Measurements from ENCODE around the gene FIGNL2. TPM values are rescaled to one million over a fixed set of nuclear protein-coding genes. Genes with fewer than 3 reads are reported as not detected.
A peak's percentile ranks its signal among the peaks of the same experiment; 100 is the strongest.

The FIGNL2 gene
- total and polyA plus RNA-seq, 5 donors from 2014 or later = 0.06 to 0.27 (median 0.10) TPM; not detected in 2

DNA sequence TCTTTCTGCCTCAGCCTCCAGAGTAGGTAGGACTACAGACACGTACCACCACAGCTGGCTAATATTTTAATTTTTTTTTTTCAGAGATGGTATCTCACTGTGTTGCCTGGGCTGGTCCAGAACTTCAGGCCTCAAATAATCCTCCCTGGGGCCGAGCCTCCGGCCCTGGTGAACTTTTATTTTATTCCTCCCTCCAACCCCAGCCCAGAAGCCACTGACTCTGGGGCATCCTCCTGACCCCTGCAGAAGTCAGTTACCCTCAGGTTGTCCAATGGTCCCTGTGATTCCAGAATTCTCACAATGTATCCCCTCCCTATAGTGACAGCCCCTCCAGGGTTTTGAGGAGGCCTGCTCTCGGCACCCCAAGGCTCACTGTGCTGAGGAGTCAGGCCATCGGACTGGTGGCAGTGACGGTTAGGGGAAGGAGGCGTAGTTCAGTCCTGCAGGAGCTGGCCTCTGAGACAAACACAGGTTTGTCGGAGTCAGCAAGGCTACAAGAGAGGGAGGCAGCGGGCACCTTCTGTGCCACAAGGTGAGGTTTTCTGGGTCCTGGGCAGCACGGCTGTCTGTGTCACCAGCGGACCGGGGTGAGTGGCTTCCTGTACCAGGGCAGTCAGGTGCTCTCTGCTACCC, 19.4 kb upstream of the FIGNL2 start:
- no peaks in the 10 kb centered on the region for H3K9me3 ChIP-seq (ENCODE audit: control insufficient read depth in 2 of 2, low read length in 2 of 2)
- no peak for DNase-seq
- peaks cover 0 to 4% (median 0%) of the 10 kb centered on the region in 7 donors for H3K9me3 Mint-ChIP-seq
- H3K27me3 ChIP-seq (ENCODE audit: control insufficient read depth, insufficient read depth, low read length) = peaks cover 15% of the 10 kb centered on the region
- no peak overlapping the region for H3K27ac ChIP-seq (ENCODE audit: insufficient read depth, low read length, poor library complexity, severe bottlenecking)
- peaks cover 64% of the 10 kb centered on the region for H3K27me3 Mint-ChIP-seq
- no peak for ATAC-seq (ENCODE audit: low read depth in 2 of 2)
- H3K36me3 Mint-ChIP-seq = no peaks in the 10 kb centered on the region
- H3K4me1 ChIP-seq (ENCODE audit: control insufficient read depth, insufficient read depth, low read length, poor library complexity, severe bottlenecking) = peaks cover 6% of the 10 kb centered on the region
- H3K27ac Mint-ChIP-seq = peak overlapping the region in 1 of 3 donors; percentile 29
- no peaks in the 10 kb centered on the region for H3K36me3 ChIP-seq (ENCODE audit: control insufficient read depth, insufficient read depth, low read length)
- H3K4me3 Mint-ChIP-seq = peak overlapping the region in 3 of 4 donors; percentile 29 to 71 (median 49)
- no peak overlapping the region for H3K4me3 ChIP-seq (ENCODE audit: low read depth, low read length)
- peaks cover 0 to 26% (median 4%) of the 10 kb centered on the region in 4 donors for H3K4me1 Mint-ChIP-seq

DNA sequence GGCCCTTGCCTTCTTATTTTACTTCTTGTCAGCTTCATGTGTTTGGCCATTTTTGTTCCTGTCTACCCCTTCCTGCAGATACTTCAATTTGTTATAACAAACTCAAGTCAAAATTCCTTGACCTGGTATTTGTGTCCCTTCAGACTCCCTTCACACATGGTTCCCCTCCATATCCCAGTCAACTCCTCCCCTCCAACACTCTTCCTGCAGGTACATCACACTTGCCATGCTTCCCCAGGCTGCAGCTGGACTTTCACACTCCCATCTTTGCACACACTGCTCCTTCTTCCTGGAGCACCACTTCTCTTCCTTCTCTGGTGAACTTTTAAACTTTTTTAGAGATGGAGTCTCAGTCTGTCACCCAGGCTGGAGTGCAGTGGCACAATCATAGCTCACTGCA, 18.9 kb upstream of the FIGNL2 start:
- no peak overlapping the region for H3K4me3 Mint-ChIP-seq
- peaks cover 0 to 4% (median 0%) of the 10 kb centered on the region in 7 donors for H3K9me3 Mint-ChIP-seq
- peaks cover 16% of the 10 kb centered on the region for H3K27me3 ChIP-seq (ENCODE audit: control insufficient read depth, insufficient read depth, low read length)

DNA sequence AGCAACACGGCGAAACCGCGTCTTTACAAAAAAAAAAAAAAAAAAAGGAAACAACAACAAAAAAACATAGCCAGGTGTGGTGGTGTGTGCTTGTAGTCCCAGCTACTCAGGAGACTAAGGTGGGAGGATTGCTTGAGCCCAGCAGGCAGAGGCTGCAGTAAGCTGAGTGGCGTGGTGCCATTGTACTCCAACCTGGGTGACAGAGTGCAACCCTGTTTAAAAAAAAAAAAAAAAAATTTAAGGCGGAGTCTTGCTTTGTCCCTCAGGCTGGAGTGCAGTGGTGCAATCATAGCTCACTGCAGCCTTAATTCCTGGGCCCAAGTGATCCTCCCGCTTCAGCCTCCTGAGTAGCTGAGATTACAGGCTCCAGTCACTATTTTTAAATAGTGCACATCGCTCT, 18.2 kb upstream of the FIGNL2 start:
- Histone ChIP-seq H3K36me3 (ENCODE audit: control insufficient read depth, insufficient read depth, low read length) (no peaks in the 10 kb centered on the region), H3K4me3 (ENCODE audit: low read depth, low read length) (no peak overlapping the region), H3K27me3 (ENCODE audit: control insufficient read depth, insufficient read depth, low read length) (peaks cover 16% of the 10 kb centered on the region), H3K27ac (ENCODE audit: insufficient read depth, low read length, poor library complexity, severe bottlenecking) (no peak overlapping the region), H3K4me1 (ENCODE audit: control insufficient read depth, insufficient read depth, low read length, poor library complexity, severe bottlenecking) (peaks cover 6% of the 10 kb centered on the region), H3K9me3 (ENCODE audit: control insufficient read depth in 2 of 2, low read length in 2 of 2) (no peaks in the 10 kb centered on the region)
- no peaks in the 10 kb centered on the region for H3K36me3 Mint-ChIP-seq
- peaks cover 0 to 4% (median 0%) of the 10 kb centered on the region in 7 donors for H3K9me3 Mint-ChIP-seq
- no peak for ATAC-seq (ENCODE audit: low read depth in 2 of 2)
- peaks cover 0 to 26% (median 4%) of the 10 kb centered on the region in 4 donors for H3K4me1 Mint-ChIP-seq
- H3K27me3 Mint-ChIP-seq = peaks cover 65% of the 10 kb centered on the region
- no peak for DNase-seq
- H3K4me3 Mint-ChIP-seq = no peak overlapping the region
- no peak overlapping the region for H3K27ac Mint-ChIP-seq

More for the DNA sequence above, 18.9 kb upstream of the FIGNL2 start:
- H3K27me3 Mint-ChIP-seq = peaks cover 60% of the 10 kb centered on the region
- H3K4me1 Mint-ChIP-seq = peaks cover 0 to 26% (median 4%) of the 10 kb centered on the region in 4 donors
- H3K27ac Mint-ChIP-seq = peak overlapping the region in 1 of 3 donors; percentile 5
- H3K4me3 ChIP-seq (ENCODE audit: low read depth, low read length) = no peak overlapping the region
- H3K4me1 ChIP-seq (ENCODE audit: control insufficient read depth, insufficient read depth, low read length, poor library complexity, severe bottlenecking) = peaks cover 6% of the 10 kb centered on the region
- no peak for ATAC-seq (ENCODE audit: low read depth in 2 of 2)
- no peak overlapping the region for H3K27ac ChIP-seq (ENCODE audit: insufficient read depth, low read length, poor library complexity, severe bottlenecking)
- DNase-seq = no peak
- no peaks in the 10 kb centered on the region for H3K36me3 ChIP-seq (ENCODE audit: control insufficient read depth, insufficient read depth, low read length)
- H3K9me3 ChIP-seq (ENCODE audit: control insufficient read depth in 2 of 2, low read length in 2 of 2) = no peaks in the 10 kb centered on the region
- no peaks in the 10 kb centered on the region for H3K36me3 Mint-ChIP-seq

DNA sequence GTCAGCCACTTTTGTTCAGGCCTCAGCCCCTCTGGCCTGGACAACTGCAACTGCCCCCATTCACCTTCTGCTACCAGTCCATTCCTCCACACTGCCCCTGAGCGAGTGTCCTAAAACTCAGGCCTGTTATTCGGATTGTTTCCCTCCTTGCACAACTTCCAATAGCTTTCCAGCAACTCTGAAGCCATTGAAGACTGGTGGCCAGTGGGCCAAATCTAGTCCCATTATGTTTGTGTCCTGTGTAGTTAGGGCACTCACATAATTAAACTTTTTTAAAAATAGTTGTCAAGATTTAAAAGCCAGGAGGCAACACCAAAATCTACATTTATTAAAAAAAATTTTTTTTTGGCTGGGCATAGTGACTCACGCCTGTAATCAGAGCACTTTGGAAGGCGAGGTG, 17.8 kb upstream of the FIGNL2 start:
- Histone ChIP-seq H3K27me3 (ENCODE audit: control insufficient read depth, insufficient read depth, low read length) (peaks cover 16% of the 10 kb centered on the region), H3K36me3 (ENCODE audit: control insufficient read depth, insufficient read depth, low read length) (no peaks in the 10 kb centered on the region), H3K4me3 (ENCODE audit: low read depth, low read length) (no peak overlapping the region), H3K9me3 (ENCODE audit: control insufficient read depth in 2 of 2, low read length in 2 of 2) (no peaks in the 10 kb centered on the region), H3K4me1 (ENCODE audit: control insufficient read depth, insufficient read depth, low read length, poor library complexity, severe bottlenecking) (peaks cover 6% of the 10 kb centered on the region), H3K27ac (ENCODE audit: insufficient read depth, low read length, poor library complexity, severe bottlenecking) (no peak overlapping the region)
- no peak overlapping the region for H3K4me3 Mint-ChIP-seq
- DNase-seq (no peak), ATAC-seq (ENCODE audit: low read depth in 2 of 2) (no peak)
- no peaks in the 10 kb centered on the region for H3K36me3 Mint-ChIP-seq
- H3K9me3 Mint-ChIP-seq = peaks cover 0 to 4% (median 0%) of the 10 kb centered on the region in 7 donors
- H3K27me3 Mint-ChIP-seq = peaks cover 69% of the 10 kb centered on the region
- H3K27ac Mint-ChIP-seq = no peak overlapping the region
- H3K4me1 Mint-ChIP-seq = peaks cover 0 to 26% (median 4%) of the 10 kb centered on the region in 4 donors

DNA sequence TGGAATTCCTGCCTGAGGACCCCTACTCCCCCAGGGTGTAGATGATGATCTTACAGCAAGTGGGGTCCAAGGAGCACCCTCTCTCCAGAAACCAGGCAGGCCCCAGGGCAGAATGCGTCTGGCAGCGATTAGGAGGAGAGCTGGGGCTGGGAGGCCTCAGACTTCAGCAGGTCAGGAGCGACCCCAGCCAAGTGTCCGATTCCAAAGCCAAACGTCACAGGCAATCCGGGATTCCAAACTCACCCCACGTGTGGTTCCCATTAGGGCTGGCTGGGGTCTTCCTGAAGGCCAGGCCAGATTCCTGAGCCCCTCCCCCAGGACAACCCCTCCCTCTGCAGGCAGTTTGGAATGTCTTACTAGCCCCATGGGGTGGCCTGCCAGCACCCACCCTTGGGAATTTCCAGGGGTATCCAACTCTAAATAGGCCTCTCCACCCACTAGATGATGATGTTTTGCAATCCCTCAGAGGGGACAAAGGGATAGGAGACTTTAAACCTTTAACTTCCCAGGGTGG, 17.3 kb upstream of the FIGNL2 start:
- DNase-seq = no peak
- peaks cover 0 to 4% (median 0%) of the 10 kb centered on the region in 7 donors for H3K9me3 Mint-ChIP-seq
- H3K4me3 Mint-ChIP-seq = no peak overlapping the region
- H3K4me1 ChIP-seq (ENCODE audit: control insufficient read depth, insufficient read depth, low read length, poor library complexity, severe bottlenecking) = peaks cover 6% of the 10 kb centered on the region
- no peak overlapping the region for H3K27ac Mint-ChIP-seq
- H3K36me3 ChIP-seq (ENCODE audit: control insufficient read depth, insufficient read depth, low read length) = no peaks in the 10 kb centered on the region
- no peak for ATAC-seq (ENCODE audit: low read depth in 2 of 2)
- no peak overlapping the region for H3K27ac ChIP-seq (ENCODE audit: insufficient read depth, low read length, poor library complexity, severe bottlenecking)
- no peaks in the 10 kb centered on the region for H3K36me3 Mint-ChIP-seq
- no peak overlapping the region for H3K4me3 ChIP-seq (ENCODE audit: low read depth, low read length)
- H3K27me3 Mint-ChIP-seq = peaks cover 69% of the 10 kb centered on the region
- no peaks in the 10 kb centered on the region for H3K9me3 ChIP-seq (ENCODE audit: control insufficient read depth in 2 of 2, low read length in 2 of 2)
- H3K4me1 Mint-ChIP-seq = peaks cover 0 to 26% (median 4%) of the 10 kb centered on the region in 4 donors
- peaks cover 16% of the 10 kb centered on the region for H3K27me3 ChIP-seq (ENCODE audit: control insufficient read depth, insufficient read depth, low read length)

DNA sequence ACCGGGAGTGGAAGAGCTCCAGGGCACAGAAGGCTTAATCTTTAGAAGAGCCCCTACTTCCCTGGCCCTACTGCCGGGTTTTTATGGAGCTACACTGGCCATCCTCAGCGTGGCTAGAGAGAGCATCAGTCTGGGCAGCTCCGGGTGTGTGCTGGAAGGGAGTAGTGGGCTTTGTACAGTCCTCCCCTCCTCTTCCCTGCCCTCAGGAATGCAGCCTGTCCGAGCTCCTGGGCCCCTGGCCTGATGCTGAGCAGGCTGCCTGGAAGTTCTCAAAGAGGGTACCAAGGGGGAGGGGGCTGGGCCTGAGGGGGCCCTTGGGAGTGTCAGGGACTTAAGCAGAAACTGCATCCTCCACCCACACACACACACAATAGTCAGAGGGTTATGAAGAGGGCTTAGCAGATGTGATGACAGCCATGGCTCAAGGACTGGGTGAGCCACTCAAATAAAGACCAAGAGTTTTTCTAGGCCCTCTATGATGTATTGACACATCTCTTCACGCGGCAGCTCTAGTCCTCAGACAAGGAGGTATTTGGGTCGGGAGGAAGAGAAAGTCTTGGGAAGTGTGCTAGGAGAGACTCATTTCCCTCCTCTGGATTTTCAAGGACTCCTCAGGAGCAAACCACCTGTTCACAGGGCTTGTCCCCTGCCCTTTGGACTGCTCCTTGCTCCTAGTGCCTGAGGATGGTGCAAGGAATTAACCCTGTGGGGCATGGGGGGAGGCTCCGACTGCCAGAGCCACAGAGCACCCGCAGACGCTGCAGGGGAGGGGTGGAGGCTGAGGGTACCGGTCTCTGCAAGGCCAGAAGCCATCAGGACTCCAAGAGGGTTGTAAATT, 16.5 kb upstream of the FIGNL2 start:
- Mint-ChIP-seq H3K9me3 (peaks cover 0 to 4% (median 0%) of the 10 kb centered on the region in 7 donors), H3K4me1 (peaks cover 0 to 23% (median 4%) of the 10 kb centered on the region in 4 donors), H3K27me3 (peaks cover 68% of the 10 kb centered on the region), H3K4me3 (peak overlapping the region in 1 of 4 donors; percentile 43), H3K36me3 (no peaks in the 10 kb centered on the region), H3K27ac (no peak overlapping the region)
- no peak overlapping the region for H3K4me3 ChIP-seq (ENCODE audit: low read depth, low read length)
- no peaks in the 10 kb centered on the region for H3K9me3 ChIP-seq (ENCODE audit: control insufficient read depth in 2 of 2, low read length in 2 of 2)
- H3K27me3 ChIP-seq (ENCODE audit: control insufficient read depth, insufficient read depth, low read length) = peaks cover 13% of the 10 kb centered on the region
- ATAC-seq (ENCODE audit: low read depth in 2 of 2) = no peak
- peaks cover 6% of the 10 kb centered on the region for H3K4me1 ChIP-seq (ENCODE audit: control insufficient read depth, insufficient read depth, low read length, poor library complexity, severe bottlenecking)
- no peak for DNase-seq
- H3K27ac ChIP-seq (ENCODE audit: insufficient read depth, low read length, poor library complexity, severe bottlenecking) = no peak overlapping the region
- H3K36me3 ChIP-seq (ENCODE audit: control insufficient read depth, insufficient read depth, low read length) = no peaks in the 10 kb centered on the region

DNA sequence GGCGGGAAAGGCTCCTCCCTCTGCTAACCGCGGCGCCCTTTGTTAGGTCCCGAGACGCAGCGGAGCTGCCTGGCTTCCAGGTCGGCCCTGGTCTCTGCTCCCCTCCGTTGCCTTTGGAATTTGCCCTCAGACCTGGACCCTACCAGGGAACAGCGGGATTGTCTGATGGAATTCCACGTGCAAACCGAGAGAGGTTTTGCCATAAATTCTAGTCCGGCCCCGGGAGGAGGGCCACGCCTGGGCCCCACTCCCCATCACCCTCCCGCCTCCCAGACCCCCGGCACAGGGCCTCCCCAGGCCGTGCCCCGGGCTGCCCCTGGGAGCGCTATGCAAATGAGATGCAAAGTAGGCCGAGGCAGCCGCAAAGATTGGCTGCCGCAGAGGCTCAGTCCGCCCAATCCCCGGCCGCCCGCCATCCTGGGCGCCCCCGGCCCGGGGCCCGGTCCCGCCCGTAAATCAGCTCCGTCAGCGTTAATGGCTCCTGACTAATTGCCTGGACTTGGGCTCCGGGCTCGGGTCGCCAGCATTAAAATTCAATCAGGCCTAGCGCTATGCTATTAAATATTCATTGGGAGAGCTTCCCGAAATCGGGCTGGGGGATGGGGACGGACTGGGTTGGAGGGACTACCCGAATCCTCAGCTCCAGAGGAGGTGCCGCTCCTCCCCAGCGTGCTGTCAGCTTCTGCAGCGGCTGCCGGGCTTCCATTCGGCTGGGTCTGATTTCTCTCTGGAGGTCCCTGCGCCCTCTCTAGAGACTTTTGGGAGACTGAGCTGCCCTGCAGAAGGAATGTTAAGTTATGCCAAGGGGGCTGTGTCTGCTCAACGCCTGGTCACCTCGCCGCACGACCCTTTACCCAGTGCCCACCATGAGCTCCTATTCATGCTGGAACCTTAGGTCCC, 15.7 kb upstream of the FIGNL2 start:
- H3K27ac Mint-ChIP-seq = no peak overlapping the region
- H3K4me3 Mint-ChIP-seq = peak overlapping the region in 1 of 4 donors; percentile 43
- H3K9me3 Mint-ChIP-seq = peaks cover 0 to 4% (median 0%) of the 10 kb centered on the region in 7 donors
- Histone ChIP-seq H3K4me1 (ENCODE audit: control insufficient read depth, insufficient read depth, low read length, poor library complexity, severe bottlenecking) (peaks cover 6% of the 10 kb centered on the region), H3K9me3 (ENCODE audit: control insufficient read depth in 2 of 2, low read length in 2 of 2) (no peaks in the 10 kb centered on the region), H3K36me3 (ENCODE audit: control insufficient read depth, insufficient read depth, low read length) (no peaks in the 10 kb centered on the region), H3K4me3 (ENCODE audit: low read depth, low read length) (no peak overlapping the region), H3K27me3 (ENCODE audit: control insufficient read depth, insufficient read depth, low read length) (peaks cover 13% of the 10 kb centered on the region), H3K27ac (ENCODE audit: insufficient read depth, low read length, poor library complexity, severe bottlenecking) (no peak overlapping the region)
- peaks cover 0 to 21% (median 4%) of the 10 kb centered on the region in 4 donors for H3K4me1 Mint-ChIP-seq
- H3K27me3 Mint-ChIP-seq = peaks cover 66% of the 10 kb centered on the region
- peak; percentile 49 for ATAC-seq (ENCODE audit: low read depth in 2 of 2)
- DNase-seq = no peak
- no peaks in the 10 kb centered on the region for H3K36me3 Mint-ChIP-seq

Measured in CD4-positive, CD25-positive, alpha-beta regulatory T cell (primary cell).